ENCODE results near the gene IMPDH1.

Gene IMPDH1

GRCh38 chr7:128359939-128360338, 49.8 kb downstream of the IMPDH1 start:
- Histone ChIP-seq H2AK5ac (ENCODE audit: low read length, severe bottlenecking) (no peak overlapping the region), H4K8ac (ENCODE audit: low read length) (no peak overlapping the region), H3K36me3 (ENCODE audit: control insufficient read depth in 1 of 2, insufficient read depth in 2 of 2, low read depth in 1 of 2, low read length in 2 of 2) (no peaks in the 10 kb centered on the region), H3K79me1 (replicated peaks; ENCODE audit: low read length, poor library complexity, severe bottlenecking) (no peaks in the 10 kb centered on the region), H3K9me3 (ENCODE audit: control insufficient read depth, low read length) (no peaks in the 10 kb centered on the region), H3K9ac (ENCODE audit: low read length) (no peak overlapping the region), H2BK15ac (ENCODE audit: low read depth, poor library complexity, severe bottlenecking) (no peak overlapping the region), H3K18ac (ENCODE audit: low read depth in 1 of 2, low read length in 2 of 2) (no peak overlapping the region), H3K27me3 (ENCODE audit: control insufficient read depth in 1 of 2, insufficient read depth in 1 of 2, low read length in 2 of 2) (peaks cover 30 to 88% of the 10 kb centered on the region in 2 experiments), H3K4ac (ENCODE audit: low read depth in 1 of 2, low read length in 2 of 2) (no peak overlapping the region), H3K27ac (ENCODE audit: low read length, poor library complexity, severe bottlenecking) (no peak overlapping the region), H3K23ac (ENCODE audit: low read length in 2 of 2) (no peak overlapping the region), H2BK12ac (ENCODE audit: low read length in 2 of 2) (no peak overlapping the region), H3K4me1 (ENCODE audit: control insufficient read depth, insufficient read depth, low read depth, low read length) (peaks cover 21% of the 10 kb centered on the region), H2BK5ac (ENCODE audit: low read depth, low read length, poor library complexity, severe bottlenecking) (no peak overlapping the region), H2AFZ (ENCODE audit: low read depth, low read length) (no peak overlapping the region), H2BK120ac (ENCODE audit: low read depth, low read length) (no peak overlapping the region), H4K91ac (ENCODE audit: low read length) (no peak overlapping the region), H3K4me2 (ENCODE audit: low read length, poor library complexity, severe bottlenecking) (no peak overlapping the region), H3K4me3 (ENCODE audit: insufficient read depth in 1 of 2, low read depth in 1 of 2, low read length in 2 of 2) (no peak overlapping the region), H3K14ac (ENCODE audit: low read length in 2 of 2) (no peak overlapping the region)
- no peak for DNase-seq
- WGBS: 75% methylated on average over 4 of the region's 4 CpGs

GRCh38 chr7:128359336-128359735, 50.4 kb downstream of the IMPDH1 start:
- Histone ChIP-seq H2BK15ac (ENCODE audit: low read depth, poor library complexity, severe bottlenecking) (no peak overlapping the region), H3K4me2 (ENCODE audit: low read length, poor library complexity, severe bottlenecking) (no peak overlapping the region), H3K27ac (ENCODE audit: low read length, poor library complexity, severe bottlenecking) (no peak overlapping the region), H4K8ac (ENCODE audit: low read length) (no peak overlapping the region), H2BK120ac (ENCODE audit: low read depth, low read length) (no peak overlapping the region), H2BK12ac (ENCODE audit: low read length in 2 of 2) (no peak overlapping the region), H3K4me3 (ENCODE audit: insufficient read depth in 1 of 2, low read depth in 1 of 2, low read length in 2 of 2) (no peak overlapping the region), H3K14ac (ENCODE audit: low read length in 2 of 2) (no peak overlapping the region), H3K79me1 (replicated peaks; ENCODE audit: low read length, poor library complexity, severe bottlenecking) (no peaks in the 10 kb centered on the region), H3K4me1 (ENCODE audit: control insufficient read depth, insufficient read depth, low read depth, low read length) (peaks cover 21% of the 10 kb centered on the region), H3K23ac (ENCODE audit: low read length in 2 of 2) (no peak overlapping the region), H3K36me3 (ENCODE audit: control insufficient read depth in 1 of 2, insufficient read depth in 2 of 2, low read depth in 1 of 2, low read length in 2 of 2) (no peaks in the 10 kb centered on the region), H3K18ac (ENCODE audit: low read depth in 1 of 2, low read length in 2 of 2) (no peak overlapping the region), H3K9ac (ENCODE audit: low read length) (no peak overlapping the region), H2AFZ (ENCODE audit: low read depth, low read length) (no peak overlapping the region), H2AK5ac (ENCODE audit: low read length, severe bottlenecking) (no peak overlapping the region), H3K27me3 (ENCODE audit: control insufficient read depth in 1 of 2, insufficient read depth in 1 of 2, low read length in 2 of 2) (peaks cover 30 to 87% of the 10 kb centered on the region in 2 experiments), H3K9me3 (ENCODE audit: control insufficient read depth, low read length) (no peaks in the 10 kb centered on the region), H4K91ac (ENCODE audit: low read length) (no peak overlapping the region), H2BK5ac (ENCODE audit: low read depth, low read length, poor library complexity, severe bottlenecking) (no peak overlapping the region), H3K4ac (ENCODE audit: low read depth in 1 of 2, low read length in 2 of 2) (no peak overlapping the region)
- no peak for DNase-seq
- 85% methylated on average over 10 of the region's 12 CpGs for WGBS

GRCh38 chr7:128358233-128358632, 51.5 kb downstream of the IMPDH1 start:
- DNase-seq: peak; percentile 20
- Histone ChIP-seq H3K14ac (ENCODE audit: low read length in 2 of 2) (no peak overlapping the region), H2BK15ac (ENCODE audit: low read depth, poor library complexity, severe bottlenecking) (no peak overlapping the region), H3K79me1 (replicated peaks; ENCODE audit: low read length, poor library complexity, severe bottlenecking) (no peaks in the 10 kb centered on the region), H3K27ac (ENCODE audit: low read length, poor library complexity, severe bottlenecking) (no peak overlapping the region), H3K27me3 (ENCODE audit: control insufficient read depth in 1 of 2, insufficient read depth in 1 of 2, low read length in 2 of 2) (peaks cover 28 to 86% of the 10 kb centered on the region in 2 experiments), H2AK5ac (ENCODE audit: low read length, severe bottlenecking) (no peak overlapping the region), H4K8ac (ENCODE audit: low read length) (no peak overlapping the region), H3K4me3 (ENCODE audit: insufficient read depth in 1 of 2, low read depth in 1 of 2, low read length in 2 of 2) (no peak overlapping the region), H3K23ac (ENCODE audit: low read length in 2 of 2) (no peak overlapping the region), H4K91ac (ENCODE audit: low read length) (no peak overlapping the region), H3K18ac (ENCODE audit: low read depth in 1 of 2, low read length in 2 of 2) (no peak overlapping the region), H3K4me1 (ENCODE audit: control insufficient read depth, insufficient read depth, low read depth, low read length) (peaks cover 21% of the 10 kb centered on the region), H2BK5ac (ENCODE audit: low read depth, low read length, poor library complexity, severe bottlenecking) (no peak overlapping the region), H3K4ac (ENCODE audit: low read depth in 1 of 2, low read length in 2 of 2) (no peak overlapping the region), H2BK120ac (ENCODE audit: low read depth, low read length) (no peak overlapping the region), H2BK12ac (ENCODE audit: low read length in 2 of 2) (no peak overlapping the region), H2AFZ (ENCODE audit: low read depth, low read length) (no peak overlapping the region), H3K9me3 (ENCODE audit: control insufficient read depth, low read length) (no peaks in the 10 kb centered on the region), H3K9ac (ENCODE audit: low read length) (no peak overlapping the region), H3K36me3 (ENCODE audit: control insufficient read depth in 1 of 2, insufficient read depth in 2 of 2, low read depth in 1 of 2, low read length in 2 of 2) (no peaks in the 10 kb centered on the region), H3K4me2 (ENCODE audit: low read length, poor library complexity, severe bottlenecking) (no peak overlapping the region)
- WGBS: 92% methylated on average over 1 of the region's 1 CpG

- Histone ChIP-seq H3K4me2 (ENCODE audit: low read length, poor library complexity, severe bottlenecking) (no peak overlapping the region), H2BK12ac (ENCODE audit: low read length in 2 of 2) (no peak overlapping the region), H3K23ac (ENCODE audit: low read length in 2 of 2) (no peak overlapping the region), H2BK15ac (ENCODE audit: low read depth, poor library complexity, severe bottlenecking) (no peak overlapping the region), H3K9me3 (ENCODE audit: control insufficient read depth, low read length) (no peaks in the 10 kb centered on the region), H3K36me3 (ENCODE audit: control insufficient read depth in 1 of 2, insufficient read depth in 2 of 2, low read depth in 1 of 2, low read length in 2 of 2) (no peaks in the 10 kb centered on the region), H4K8ac (ENCODE audit: low read length) (no peak overlapping the region), H2BK5ac (ENCODE audit: low read depth, low read length, poor library complexity, severe bottlenecking) (no peak overlapping the region), H2AK5ac (ENCODE audit: low read length, severe bottlenecking) (no peak overlapping the region), H3K4ac (ENCODE audit: low read depth in 1 of 2, low read length in 2 of 2) (no peak overlapping the region), H2AFZ (ENCODE audit: low read depth, low read length) (no peak overlapping the region), H3K14ac (ENCODE audit: low read length in 2 of 2) (no peak overlapping the region), H3K27me3 (ENCODE audit: control insufficient read depth in 1 of 2, insufficient read depth in 1 of 2, low read length in 2 of 2) (peaks cover 33 to 86% of the 10 kb centered on the region in 2 experiments), H3K9ac (ENCODE audit: low read length) (no peak overlapping the region), H3K4me1 (ENCODE audit: control insufficient read depth, insufficient read depth, low read depth, low read length) (peaks cover 22% of the 10 kb centered on the region), H3K18ac (ENCODE audit: low read depth in 1 of 2, low read length in 2 of 2) (no peak overlapping the region), H3K79me1 (replicated peaks; ENCODE audit: low read length, poor library complexity, severe bottlenecking) (no peaks in the 10 kb centered on the region), H3K4me3 (ENCODE audit: insufficient read depth in 1 of 2, low read depth in 1 of 2, low read length in 2 of 2) (no peak overlapping the region), H3K27ac (ENCODE audit: low read length, poor library complexity, severe bottlenecking) (no peak overlapping the region), H4K91ac (ENCODE audit: low read length) (no peak overlapping the region), H2BK120ac (ENCODE audit: low read depth, low read length) (no peak overlapping the region)
- DNase-seq: peak; percentile 7
- WGBS: 6% methylated on average over 4 of the region's 6 CpGs
Measured at GRCh38 chr7:128357217-128357613, 52.6 kb downstream of the IMPDH1 start.

Measured in mesenchymal stem cell (in vitro differentiated cells and primary cell).